ENCODE data around the gene GRM4. TPM values are rescaled to one million over a fixed set of nuclear protein-coding genes. Genes with fewer than 3 reads are reported as not detected.

Gene GRM4
- total RNA-seq, 1 experiment from 2014 or later, result not detected

DNA sequence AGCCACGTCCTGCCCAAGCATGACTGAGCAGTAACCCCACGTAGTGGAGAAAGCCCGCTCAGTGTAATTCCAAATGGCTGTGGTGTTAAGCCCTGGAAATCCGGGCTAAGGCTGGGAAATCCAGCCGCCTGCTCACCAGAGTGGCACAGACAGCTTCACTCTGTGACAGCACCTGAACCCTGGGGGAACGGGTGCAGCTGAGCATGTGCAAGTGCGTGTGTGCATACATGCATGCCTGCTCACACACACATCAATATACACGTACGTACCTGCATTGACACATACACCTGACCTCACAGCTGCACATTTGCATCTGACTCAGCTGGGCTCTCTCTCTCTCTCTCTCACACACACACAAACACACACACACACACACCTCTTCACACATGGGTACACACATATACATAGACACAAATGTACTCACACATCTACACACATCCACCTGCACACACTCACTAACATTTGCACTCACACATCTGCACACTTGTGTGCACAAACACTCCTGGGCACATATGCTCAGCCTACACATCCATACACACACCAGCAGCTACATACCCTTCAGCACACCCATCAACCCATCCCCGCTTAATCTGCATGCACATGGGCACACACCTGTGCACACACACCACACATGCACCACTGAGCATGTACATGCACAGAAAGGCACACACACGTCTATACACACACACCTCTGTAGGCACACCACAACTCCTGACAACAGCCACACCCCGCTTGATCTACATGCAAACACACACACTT, 114.1 kb downstream of the GRM4 start:
- Mint-ChIP-seq H3K4me1 (ENCODE audit: low read depth, unreplicated experiment) (no peaks in the 10 kb centered on the region), H3K27ac (ENCODE audit: unreplicated experiment) (no peak overlapping the region), H3K9me3 (ENCODE audit: low read depth, unreplicated experiment) (no peaks in the 10 kb centered on the region), H3K27me3 (ENCODE audit: unreplicated experiment) (peaks cover 79% of the 10 kb centered on the region), H3K36me3 (ENCODE audit: insufficient read depth, unreplicated experiment) (no peaks in the 10 kb centered on the region), H3K4me3 (ENCODE audit: low read depth, unreplicated experiment) (no peak overlapping the region)
- CTCF ChIA-PET, result interaction anchor here (1.1 kb wide), 1 partner anchor 23 kb away, joined by 4 read pairs; no protein-coding TSS in a partner anchor
- no TSS peak for BruUV-seq (replicated peaks)
- DNase-seq, result no peak
- TF ChIP-seq, protein P1, sequence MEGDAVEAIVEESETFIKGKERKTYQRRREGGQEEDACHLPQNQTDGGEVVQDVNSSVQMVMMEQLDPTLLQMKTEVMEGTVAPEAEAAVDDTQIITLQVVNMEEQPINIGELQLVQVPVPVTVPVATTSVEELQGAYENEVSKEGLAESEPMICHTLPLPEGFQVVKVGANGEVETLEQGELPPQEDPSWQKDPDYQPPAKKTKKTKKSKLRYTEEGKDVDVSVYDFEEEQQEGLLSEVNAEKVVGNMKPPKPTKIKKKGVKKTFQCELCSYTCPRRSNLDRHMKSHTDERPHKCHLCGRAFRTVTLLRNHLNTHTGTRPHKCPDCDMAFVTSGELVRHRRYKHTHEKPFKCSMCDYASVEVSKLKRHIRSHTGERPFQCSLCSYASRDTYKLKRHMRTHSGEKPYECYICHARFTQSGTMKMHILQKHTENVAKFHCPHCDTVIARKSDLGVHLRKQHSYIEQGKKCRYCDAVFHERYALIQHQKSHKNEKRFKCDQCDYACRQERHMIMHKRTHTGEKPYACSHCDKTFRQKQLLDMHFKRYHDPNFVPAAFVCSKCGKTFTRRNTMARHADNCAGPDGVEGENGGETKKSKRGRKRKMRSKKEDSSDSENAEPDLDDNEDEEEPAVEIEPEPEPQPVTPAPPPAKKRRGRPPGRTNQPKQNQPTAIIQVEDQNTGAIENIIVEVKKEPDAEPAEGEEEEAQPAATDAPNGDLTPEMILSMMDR (IDR thresholded peaks at IDR 0.05; ENCODE audit: unreplicated experiment), result no peak
- intact Hi-C loops (cut with micrococcal nuclease; ENCODE audit: unreplicated experiment), result no loop called here

DNA sequence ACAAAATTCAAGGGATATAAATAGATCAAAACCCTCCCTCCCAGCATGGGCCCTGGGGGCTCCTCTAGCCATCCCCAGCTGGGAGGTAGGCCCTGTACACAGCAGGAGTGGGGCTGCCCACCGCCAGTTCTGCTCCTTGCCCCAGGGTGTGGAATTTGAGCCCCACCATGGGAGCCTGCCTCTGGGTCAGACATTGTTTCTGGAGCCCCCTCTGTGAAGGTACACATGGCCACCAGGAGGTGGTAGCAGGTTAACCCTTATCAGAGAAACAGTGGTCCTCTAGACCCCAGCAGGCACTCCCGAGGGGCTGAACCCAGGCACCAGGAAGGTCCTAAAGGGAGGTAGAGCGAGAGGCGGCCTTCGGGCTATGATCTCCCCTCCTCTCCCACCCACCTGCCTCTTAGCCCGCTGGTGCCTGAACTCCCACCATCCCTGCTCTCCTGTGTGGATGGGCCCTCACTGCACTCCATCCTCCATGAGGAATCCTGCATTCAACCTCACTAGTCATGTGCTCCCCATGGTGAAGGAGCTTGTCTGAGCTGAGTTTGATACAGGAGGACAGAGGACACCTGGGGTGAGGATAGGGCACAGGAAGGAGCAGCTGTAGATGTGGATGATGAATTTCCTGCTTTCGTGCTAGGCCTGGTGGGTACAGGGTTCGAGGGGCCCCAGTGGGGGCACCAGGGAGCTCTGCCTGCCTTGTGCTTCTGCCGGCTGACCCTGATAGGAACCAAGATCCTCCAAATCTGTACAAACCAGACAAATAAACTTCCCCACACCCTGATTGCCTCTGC, 114.9 kb downstream of the GRM4 start:
- H3K4me3 Mint-ChIP-seq (ENCODE audit: low read depth, unreplicated experiment), result no peak overlapping the region
- intact Hi-C loops (cut with micrococcal nuclease; ENCODE audit: unreplicated experiment), result no loop called here
- H3K27me3 Mint-ChIP-seq (ENCODE audit: unreplicated experiment), result peaks cover 79% of the 10 kb centered on the region
- no TSS peak for BruUV-seq (replicated peaks)
- H3K9me3 Mint-ChIP-seq (ENCODE audit: low read depth, unreplicated experiment), result no peaks in the 10 kb centered on the region
- no peak for DNase-seq
- no peak overlapping the region for H3K27ac Mint-ChIP-seq (ENCODE audit: unreplicated experiment)
- CTCF ChIA-PET, result interaction anchor here (1.1 kb wide), 1 partner anchor 24 kb away, joined by 4 read pairs; no protein-coding TSS in a partner anchor
- TF ChIP-seq, protein P1 (IDR thresholded peaks at IDR 0.05; ENCODE audit: unreplicated experiment), result peak; percentile 17
- H3K4me1 Mint-ChIP-seq (ENCODE audit: low read depth, unreplicated experiment), result no peaks in the 10 kb centered on the region
- H3K36me3 Mint-ChIP-seq (ENCODE audit: insufficient read depth, unreplicated experiment), result no peaks in the 10 kb centered on the region

DNA sequence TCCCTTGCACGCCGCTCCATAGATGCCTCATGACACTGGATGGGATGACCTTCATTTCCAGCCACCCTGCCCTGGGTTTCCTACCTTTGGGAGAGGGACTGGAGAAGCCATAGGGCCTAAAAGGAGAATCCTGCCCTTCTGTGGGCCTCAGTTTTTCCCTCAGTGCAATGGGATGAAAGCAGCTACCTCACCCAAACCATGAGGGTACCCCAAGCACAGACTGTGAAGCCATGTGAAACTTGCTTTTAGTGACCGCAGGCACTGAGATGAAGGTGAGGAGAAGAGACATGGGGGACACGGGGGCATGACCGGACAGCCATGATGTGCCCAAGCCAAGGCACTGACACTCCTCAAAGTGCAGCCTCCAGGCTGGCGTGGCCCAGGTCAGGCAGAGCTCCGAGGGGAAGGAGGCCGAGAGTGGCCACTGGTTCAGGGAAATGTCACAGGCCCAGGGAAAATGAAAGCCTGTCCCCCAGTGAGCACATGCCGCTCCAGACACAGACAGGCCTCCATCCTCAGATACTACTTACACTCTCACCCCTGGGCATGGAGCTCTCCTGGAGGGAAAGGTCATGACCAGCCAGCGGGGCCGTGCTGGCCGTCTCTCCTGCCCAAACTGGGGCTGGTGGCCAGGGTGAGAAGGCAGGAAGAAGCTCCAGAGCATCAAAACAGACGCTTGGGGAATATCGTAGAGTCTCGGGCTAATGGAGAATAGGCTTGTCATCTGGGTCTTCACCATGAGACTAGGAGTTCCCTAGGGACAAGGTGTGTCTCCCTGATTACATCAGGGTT, 116.2 kb downstream of the GRM4 start:
- TF ChIP-seq, protein P1 (IDR thresholded peaks at IDR 0.05; ENCODE audit: unreplicated experiment), result no peak
- peaks cover 79% of the 10 kb centered on the region for H3K27me3 Mint-ChIP-seq (ENCODE audit: unreplicated experiment)
- H3K36me3 Mint-ChIP-seq (ENCODE audit: insufficient read depth, unreplicated experiment), result no peaks in the 10 kb centered on the region
- H3K4me3 Mint-ChIP-seq (ENCODE audit: low read depth, unreplicated experiment), result no peak overlapping the region
- no peaks in the 10 kb centered on the region for H3K4me1 Mint-ChIP-seq (ENCODE audit: low read depth, unreplicated experiment)
- no peak overlapping the region for H3K27ac Mint-ChIP-seq (ENCODE audit: unreplicated experiment)
- intact Hi-C loops (cut with micrococcal nuclease; ENCODE audit: unreplicated experiment), result loop anchor here (5.0 kb wide), 2 partner anchors 177 to 317 kb away; partner anchors contain the start of gene UQCC2
- H3K9me3 Mint-ChIP-seq (ENCODE audit: low read depth, unreplicated experiment), result no peaks in the 10 kb centered on the region
- no TSS peak for BruUV-seq (replicated peaks)
- CTCF ChIA-PET, result interaction anchor here (1.7 kb wide), 1 partner anchor 313 kb away, joined by 4 read pairs; no protein-coding TSS in a partner anchor
- no peak for DNase-seq
